Smooth muscle cell (in vitro differentiated cells): ENCODE measurements around the gene BIRC6. TPM values are rescaled to one million over a fixed set of nuclear protein-coding genes. Genes with fewer than 3 reads are reported as not detected.

Source experiments
- DNase-seq: peaks from one replicate; lab custom pipeline; 2025; ENCODE audit not compliant: unreplicated experiment; lab: John Stamatoyannopoulos, UW
- H2AFZ ChIP-seq: fragments of 200-600 bp; sonication (generic); 2 replicates; pipeline ENCODE4 v1.6.0; 2016; ENCODE audit warnings: antibody characterized with exemption, low read depth, mild to moderate bottlenecking
- H3F3A ChIP-seq: fragments of 200-600 bp; sonication (generic); 2 replicates; pipeline ENCODE4 v1.6.0; 2017; ENCODE audit warnings: antibody characterized with exemption, low read depth
- H3K27ac ChIP-seq: fragments of 200-600 bp; sonication (generic); 2 replicates; pipeline ENCODE4 v1.5.1; 2016; ENCODE audit warnings: low read depth, mild to moderate bottlenecking
- H3K27me3 ChIP-seq: fragments of 200-600 bp; sonication (generic); 2 replicates; pipeline ENCODE4 v1.6.1; 2016; ENCODE audit warnings: low read depth, mild to moderate bottlenecking
- H3K36me3 ChIP-seq: fragments of 200-600 bp; sonication (generic); 2 replicates; pipeline ENCODE4 v1.5.1; 2016; ENCODE audit warnings: low read depth
- H3K4me1 ChIP-seq: fragments of 200-600 bp; sonication (generic); 2 replicates; pipeline ENCODE4 v1.5.1; 2016; ENCODE audit warnings: low read depth
- H3K4me2 ChIP-seq: fragments of 200-600 bp; sonication (generic); 2 replicates; pipeline ENCODE4 v1.6.0; 2016; ENCODE audit warnings: mild to moderate bottlenecking
- H3K4me3 ChIP-seq: fragments of 200-600 bp; sonication (generic); 2 replicates; pipeline ENCODE4 v1.5.1; 2016; ENCODE audit warnings: mild to moderate bottlenecking
- H3K79me2 ChIP-seq: fragments of 200-600 bp; sonication (generic); 2 replicates; pipeline ENCODE4 v1.6.0; 2016; ENCODE audit warnings: low read depth, mild to moderate bottlenecking
- H3K9ac ChIP-seq: fragments of 200-600 bp; sonication (generic); 2 replicates; pipeline ENCODE4 v1.6.0; 2016; ENCODE audit warnings: low read depth
- H3K9me3 ChIP-seq: fragments of 200-600 bp; sonication (generic); replicated peaks from 2 replicates; pipeline ENCODE4 v1.5.1; 2016; ENCODE audit warnings: low read depth
- H4K20me1 ChIP-seq: fragments of 200-600 bp; sonication (generic); 2 replicates; pipeline ENCODE4 v1.6.0; 2016; ENCODE audit warnings: low read depth
- WGBS: methylation state at CpG from one replicate; pipeline ENCODE4 v1.1.7; 2016; ENCODE audit warnings: low lambda C conversion rate; 5-methylcytosine and 5-hydroxymethylcytosine counted together
- polyA plus RNA-seq: library from polyadenylated mRNA; unstranded; fragments of >200 nt; fragmentation: Nextera tagmentation; extraction: Ambion mirVana; gene quantifications from 2 replicates; pipeline ENCODE4 v1.2.1, GENCODE V29; 2016
- total RNA-seq: library from RNA; depleted of rRNA; stranded (reverse); fragments of >200 nt; gene quantifications from 2 replicates; pipeline ENCODE4 v1.2.3, GENCODE V29; 2014
- TF ChIP-seq, protein P1 (sequence below): fragments of 200-600 bp; sonication (generic); IDR thresholded peaks from 2 replicates; pipeline ENCODE4 v1.5.1; 2017; ENCODE audit warnings: borderline replicate concordance, mild to moderate bottlenecking, antibody characterized with exemption; ENCODE audit not compliant: insufficient read depth, poor library complexity, severe bottlenecking

The BIRC6 gene
- total and polyA plus RNA-seq, 2 experiments from 2014 or later, result 12.4 to 79.8 TPM

- H3K36me3 ChIP-seq, result peaks cover 54% of the 10 kb centered on the region
Measured at GRCh38 chr2:32506446-32506845, 149.6 kb downstream of the BIRC6 start.

DNA sequence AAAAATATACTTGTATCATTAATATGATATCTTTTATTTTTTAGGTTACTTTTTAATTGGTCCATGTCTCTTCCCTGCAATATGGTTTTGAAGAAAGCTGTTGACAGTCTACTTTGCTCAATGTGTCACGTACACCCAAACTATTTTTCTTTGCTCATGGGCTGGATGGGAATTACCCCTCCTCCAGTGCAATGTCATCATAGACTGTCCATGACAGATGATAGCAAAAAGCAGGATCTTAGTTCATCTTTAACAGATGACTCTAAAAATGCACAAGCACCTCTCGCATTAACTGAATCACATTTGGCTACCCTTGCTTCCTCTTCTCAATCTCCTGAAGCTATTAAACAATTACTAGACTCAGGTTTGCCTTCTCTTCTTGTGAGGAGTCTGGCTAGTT, 158.1 kb downstream of the BIRC6 start:
- no peak overlapping the region for H3K9ac ChIP-seq
- H3K79me2 ChIP-seq, result no peaks in the 10 kb centered on the region
- peaks cover 21% of the 10 kb centered on the region for H3K36me3 ChIP-seq
- H2AFZ ChIP-seq, result no peak overlapping the region
- no peak overlapping the region for H3K4me2 ChIP-seq
- no peaks in the 10 kb centered on the region for H3K27me3 ChIP-seq
- H3K4me3 ChIP-seq, result no peak overlapping the region
- no peaks in the 10 kb centered on the region for H3K9me3 ChIP-seq
- no peaks in the 10 kb centered on the region for H3F3A ChIP-seq
- WGBS, result 93% methylated on average over 2 of the region's 2 CpGs
- TF ChIP-seq, protein P1, sequence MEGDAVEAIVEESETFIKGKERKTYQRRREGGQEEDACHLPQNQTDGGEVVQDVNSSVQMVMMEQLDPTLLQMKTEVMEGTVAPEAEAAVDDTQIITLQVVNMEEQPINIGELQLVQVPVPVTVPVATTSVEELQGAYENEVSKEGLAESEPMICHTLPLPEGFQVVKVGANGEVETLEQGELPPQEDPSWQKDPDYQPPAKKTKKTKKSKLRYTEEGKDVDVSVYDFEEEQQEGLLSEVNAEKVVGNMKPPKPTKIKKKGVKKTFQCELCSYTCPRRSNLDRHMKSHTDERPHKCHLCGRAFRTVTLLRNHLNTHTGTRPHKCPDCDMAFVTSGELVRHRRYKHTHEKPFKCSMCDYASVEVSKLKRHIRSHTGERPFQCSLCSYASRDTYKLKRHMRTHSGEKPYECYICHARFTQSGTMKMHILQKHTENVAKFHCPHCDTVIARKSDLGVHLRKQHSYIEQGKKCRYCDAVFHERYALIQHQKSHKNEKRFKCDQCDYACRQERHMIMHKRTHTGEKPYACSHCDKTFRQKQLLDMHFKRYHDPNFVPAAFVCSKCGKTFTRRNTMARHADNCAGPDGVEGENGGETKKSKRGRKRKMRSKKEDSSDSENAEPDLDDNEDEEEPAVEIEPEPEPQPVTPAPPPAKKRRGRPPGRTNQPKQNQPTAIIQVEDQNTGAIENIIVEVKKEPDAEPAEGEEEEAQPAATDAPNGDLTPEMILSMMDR, result no peak
- no peaks in the 10 kb centered on the region for H4K20me1 ChIP-seq
- no peaks in the 10 kb centered on the region for H3K4me1 ChIP-seq
- no peak overlapping the region for H3K27ac ChIP-seq
- no peak for DNase-seq

More at GRCh38 chr2:32506446-32506845, 149.6 kb downstream of the BIRC6 start:
- Histone ChIP-seq H3K4me2 (no peak overlapping the region), H3F3A (no peaks in the 10 kb centered on the region), H3K4me3 (no peak overlapping the region), H2AFZ (no peak overlapping the region), H3K27ac (no peak overlapping the region), H3K9ac (no peak overlapping the region), H3K9me3 (no peaks in the 10 kb centered on the region), H3K4me1 (no peaks in the 10 kb centered on the region), H3K79me2 (peaks cover 9% of the 10 kb centered on the region), H4K20me1 (no peaks in the 10 kb centered on the region), H3K27me3 (no peaks in the 10 kb centered on the region)
- WGBS, result 97% methylated on average over 1 of the region's 1 CpG
- no peak for DNase-seq
- TF ChIP-seq, protein P1, result no peak

DNA sequence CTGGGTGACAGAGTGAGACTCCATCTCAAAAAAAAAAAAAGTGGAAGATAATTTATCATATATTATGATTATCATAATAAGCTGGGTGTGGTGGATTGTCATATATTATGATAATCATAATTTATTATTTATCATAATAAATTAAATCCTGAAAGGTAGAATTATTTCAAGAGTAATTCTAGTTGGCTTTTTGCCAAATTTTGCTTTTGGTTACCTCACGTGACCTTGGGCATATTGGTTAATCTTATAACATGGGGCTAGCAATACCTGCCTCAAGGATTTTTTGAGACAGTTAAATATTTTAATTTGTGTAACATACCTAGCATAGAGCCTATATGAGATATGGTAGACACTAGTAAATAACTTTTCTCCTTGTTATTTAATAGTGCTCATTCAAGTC, 159.7 kb downstream of the BIRC6 start:
- no peak overlapping the region for H3K9ac ChIP-seq
- no peak overlapping the region for H2AFZ ChIP-seq
- no peaks in the 10 kb centered on the region for H3K27me3 ChIP-seq
- H3K79me2 ChIP-seq, result no peaks in the 10 kb centered on the region
- no peak for DNase-seq
- H3K4me3 ChIP-seq, result no peak overlapping the region
- no peaks in the 10 kb centered on the region for H4K20me1 ChIP-seq
- no peaks in the 10 kb centered on the region for H3K4me1 ChIP-seq
- H3K27ac ChIP-seq, result no peak overlapping the region
- H3K4me2 ChIP-seq, result no peak overlapping the region
- H3F3A ChIP-seq, result no peaks in the 10 kb centered on the region
- WGBS, result 97% methylated on average over 1 of the region's 1 CpG
- no peaks in the 10 kb centered on the region for H3K9me3 ChIP-seq
- TF ChIP-seq, protein P1, result no peak
- peaks cover 15% of the 10 kb centered on the region for H3K36me3 ChIP-seq

DNA sequence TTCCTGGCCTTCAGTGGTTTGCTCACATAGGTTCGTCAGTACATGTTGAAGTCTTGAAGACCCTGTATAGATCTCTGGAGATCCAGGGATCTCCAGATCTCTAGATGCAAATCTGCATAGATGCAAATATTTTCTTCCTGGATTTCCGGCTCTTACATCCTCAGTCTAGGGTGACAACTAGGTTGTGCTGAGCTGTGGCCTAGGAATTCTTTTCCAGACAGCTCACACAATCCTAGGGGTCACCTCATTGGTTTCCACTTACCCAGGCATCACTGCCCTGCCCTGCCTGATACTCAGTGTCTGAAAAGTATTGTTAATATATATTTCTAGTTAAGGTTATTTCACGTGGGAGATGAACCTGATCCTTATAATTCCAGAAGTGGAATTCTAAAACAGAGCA, 165.9 kb downstream of the BIRC6 start:
- Histone ChIP-seq H3K4me2 (no peak overlapping the region), H3K9ac (no peak overlapping the region), H3K79me2 (peaks cover 2% of the 10 kb centered on the region), H4K20me1 (no peaks in the 10 kb centered on the region), H3K27ac (peak overlapping the region; percentile 47), H3K36me3 (peaks cover 36% of the 10 kb centered on the region), H3K9me3 (no peaks in the 10 kb centered on the region), H3F3A (no peaks in the 10 kb centered on the region), H3K27me3 (no peaks in the 10 kb centered on the region), H2AFZ (no peak overlapping the region), H3K4me3 (no peak overlapping the region), H3K4me1 (no peaks in the 10 kb centered on the region)
- WGBS, result 92% methylated on average over 3 of the region's 3 CpGs
- DNase-seq, result no peak
- TF ChIP-seq, protein P1, result no peak
